Measurements from ENCODE around the gene RAC2.

RAC2 gene

GRCh38 chr22:37229805-37230672, 14.0 kb downstream of the RAC2 start:
- Mint-ChIP-seq H3K9me3 (no peaks in the 10 kb centered on the region), H3K36me3 (ENCODE audit: low read depth) (no peaks in the 10 kb centered on the region), H3K27ac (no peak overlapping the region), H3K4me1 (peaks cover 10% of the 10 kb centered on the region), H3K4me3 (no peak overlapping the region), H3K27me3 (ENCODE audit: low read depth) (peaks cover 26% of the 10 kb centered on the region)
- TF ChIP-seq CTCF (IDR thresholded peaks at IDR 0.05; ENCODE audit: unreplicated experiment in 3 of 3) = no peak

- Mint-ChIP-seq H3K4me3 (no peak overlapping the region), H3K27me3 (ENCODE audit: low read depth) (peaks cover 18% of the 10 kb centered on the region), H3K9me3 (no peaks in the 10 kb centered on the region), H3K36me3 (ENCODE audit: low read depth) (no peaks in the 10 kb centered on the region), H3K27ac (peak overlapping the region in 1 of 3 experiments; percentile 40), H3K4me1 (peaks cover 10% of the 10 kb centered on the region)
- no peak for TF ChIP-seq CTCF (IDR thresholded peaks at IDR 0.05; ENCODE audit: unreplicated experiment in 3 of 3)
Measured at GRCh38 chr22:37229012-37229804, 14.9 kb downstream of the RAC2 start.

- no peaks in the 10 kb centered on the region for H3K9me3 Mint-ChIP-seq
- no peaks in the 10 kb centered on the region for H3K36me3 Mint-ChIP-seq (ENCODE audit: low read depth)
- H3K4me1 Mint-ChIP-seq = peaks cover 10% of the 10 kb centered on the region
- H3K27ac Mint-ChIP-seq = peak overlapping the region in 2 of 3 experiments; percentile 38 to 40
- H3K4me3 Mint-ChIP-seq = no peak overlapping the region
- TF ChIP-seq CTCF (IDR thresholded peaks at IDR 0.05; ENCODE audit: unreplicated experiment in 3 of 3) = no peak
- H3K27me3 Mint-ChIP-seq (ENCODE audit: low read depth) = peaks cover 16% of the 10 kb centered on the region
Measured at GRCh38 chr22:37228106-37229011, 15.7 kb downstream of the RAC2 start.

- Mint-ChIP-seq H3K9me3 (no peaks in the 10 kb centered on the region), H3K27me3 (ENCODE audit: low read depth) (peaks cover 20% of the 10 kb centered on the region), H3K4me3 (no peak overlapping the region)
Measured at GRCh38 chr22:37226514-37226913, 17.6 kb downstream of the RAC2 start.

More at GRCh38 chr22:37226514-37226913, 17.6 kb downstream of the RAC2 start:
- TF ChIP-seq CTCF (IDR thresholded peaks at IDR 0.05; ENCODE audit: unreplicated experiment in 3 of 3) = no peak
- Mint-ChIP-seq H3K27ac (no peak overlapping the region), H3K4me1 (peaks cover 10% of the 10 kb centered on the region), H3K36me3 (ENCODE audit: low read depth) (no peaks in the 10 kb centered on the region)

Measured in nephron (organoid).